Sigmoid colon (tissue), 7 donors: ENCODE data around the gene GJB2. TPM values are rescaled to one million over a fixed set of nuclear protein-coding genes. Genes with fewer than 3 reads are reported as not detected.
A peak's percentile ranks its signal among the peaks of the same experiment; 100 is the strongest.
"Not testable (repeated sequence)": the region's sequence is repeated elsewhere in the genome, so short reads cannot be mapped to it uniquely, and the experiment has no call there.

Experiments
- DNase-seq: peaks from one replicate; pipeline ENCODE4 v3.0.0-alpha.2; 2019
- H3K27ac ChIP-seq, 4 donors: fragments of 200-600 bp; sonication (generic); one replicate each; pipeline ENCODE4 v1.5.1; 2016 to 2019; ENCODE audit warnings: mild to moderate bottlenecking in 1 of 4
- H3K27me3 ChIP-seq, 3 donors: fragments of 200-600 bp; sonication (generic); one replicate each; pipeline ENCODE4 v1.5.1; 2019; ENCODE audit warnings: mild to moderate bottlenecking in 1 of 3
- H3K36me3 ChIP-seq, 4 donors: fragments of 200-600 bp; sonication (generic); one replicate each; pipeline ENCODE4 v1.5.1; 2016 to 2019
- H3K4me1 ChIP-seq, 4 donors: fragments of 200-600 bp; sonication (generic); one replicate each; pipeline ENCODE4 v1.5.1; 2017 to 2019
- H3K4me3 ChIP-seq, 4 donors: fragments of 200-600 bp; sonication (generic); one replicate each; pipeline ENCODE4 v1.5.1; 2017 to 2019; ENCODE audit warnings: mild to moderate bottlenecking in 2 of 4, moderate library complexity in 1 of 4
- H3K9me3 ChIP-seq, 4 donors: fragments of 200-600 bp in 3 of 4; sonication (generic) in 3 of 4; one replicate each; pipeline versions ENCODE4 v1.5.1 to v1.6.1; 2013 to 2019
- EP300 ChIP-seq, 4 donors: sonication (generic); formaldehyde crosslinking; IDR thresholded peaks; one replicate each; pipeline ENCODE4 v1.6.1; 2017; ENCODE audit warnings: antibody characterized with exemption in 4 of 4
- POLR2A ChIP-seq, 2 donors: fragments of 450-650 bp; IDR thresholded peaks; one replicate each; pipeline ENCODE4 v1.6.1; 2016; ENCODE audit warnings: antibody characterized with exemption in 2 of 2, mild to moderate bottlenecking in 2 of 2, moderate library complexity in 2 of 2
- POLR2AphosphoS5 ChIP-seq, 4 donors: sonication (generic); formaldehyde crosslinking; IDR thresholded peaks; one replicate each; pipeline ENCODE4 v1.6.1; 2017; ENCODE audit warnings: antibody characterized with exemption in 4 of 4
- WGBS, 2 donors: extraction: QIAGEN DNeasy Blood & Tissue Kit; methylation state at CpG; one replicate each; pipeline ENCODE4 v1.1.7; 2013; 5-methylcytosine and 5-hydroxymethylcytosine counted together
- intact Hi-C: fragments of 100-400 bp; cut with DNase I; formaldehyde crosslinking; loops from one replicate; pipeline ENCODE4 v1.15.1; 2023
- polyA plus RNA-seq, 3 donors: library from polyadenylated mRNA; stranded (reverse); fragments of 200-250 nt; gene quantifications; one replicate each; pipeline ENCODE4 v1.2.3, GENCODE V29; 2013
- total RNA-seq, 4 donors: library from RNA; depleted of rRNA; stranded (reverse); fragments of >200 nt; gene quantifications; one replicate each; pipeline ENCODE4 v1.1.0, GENCODE V29; 2016
- TF ChIP-seq, protein P1 (sequence below), 4 experiments: fragments of 450-650 bp in 3 of 4; fragments of 200-600 bp in 1 of 4; IDR thresholded peaks; one replicate each; pipeline ENCODE4 v1.5.1; 2016 to 2019; ENCODE audit warnings: antibody characterized with exemption in 4 of 4, mild to moderate bottlenecking in 3 of 4, moderate library complexity in 2 of 4
- donor health status: healthy with polysubstance abuse.
- donor health status: Bipolar disorder and iron deficiency.
- donor health status: healthy.

GJB2 gene
- total and polyA plus RNA-seq, 7 donors, result 0.49 to 25.9 (median 7.3) TPM; not detected in 3

DNA sequence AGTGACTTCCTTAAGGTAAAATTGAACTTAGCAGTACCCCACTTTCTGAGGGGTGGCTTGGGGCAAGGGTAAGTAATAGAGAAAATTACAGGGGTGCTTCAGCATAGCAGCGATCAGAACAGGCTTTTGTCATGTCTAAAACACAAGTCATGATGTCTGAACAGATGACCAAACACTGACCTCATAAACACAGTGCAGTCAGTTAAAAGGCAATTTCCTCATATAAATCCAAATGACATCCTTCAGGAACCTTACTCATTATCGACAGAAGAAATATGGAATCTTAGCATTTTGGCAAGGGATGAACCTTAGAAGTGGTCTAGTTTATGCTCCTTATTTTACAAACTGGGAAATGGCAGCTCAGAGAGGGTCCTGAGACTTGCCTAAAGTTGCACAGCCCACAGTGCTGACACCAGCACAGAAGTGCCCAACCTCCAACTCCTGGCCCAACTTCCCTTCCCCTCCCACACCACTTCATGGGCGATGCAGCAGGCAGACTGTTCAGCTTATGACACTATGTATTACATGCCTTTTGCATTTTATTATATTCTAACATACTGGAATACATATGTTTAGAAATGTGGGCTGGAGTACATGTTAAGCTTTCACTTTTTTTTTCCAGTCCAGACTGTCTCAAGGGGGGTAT, 35.5 kb downstream of the GJB2 start:
- H3K27me3 ChIP-seq, result peaks cover 39 to 90% (median 77%) of the 10 kb centered on the region in 3 donors

DNA sequence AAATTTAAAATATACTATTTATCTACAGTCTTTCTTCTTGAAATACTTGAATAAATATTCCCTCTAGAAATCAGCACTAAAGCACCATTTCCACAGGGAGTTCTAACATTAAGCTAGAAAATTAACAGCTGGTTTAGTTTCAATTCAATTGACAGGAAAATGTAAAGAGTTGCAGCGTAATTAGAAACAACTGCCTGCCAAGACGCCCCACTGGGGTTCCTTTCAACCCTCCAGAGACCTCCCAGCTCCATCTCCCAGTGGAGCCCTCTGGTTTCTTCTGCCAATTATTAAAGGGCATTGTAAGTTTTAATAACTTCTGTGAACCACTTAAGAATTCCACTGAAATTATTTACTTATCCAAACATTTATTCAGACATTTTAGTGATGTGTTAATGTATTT, 36.0 kb downstream of the GJB2 start:
- Histone ChIP-seq H3K27ac (no peak overlapping the region), H3K4me1 (peaks cover 0 to 22% (median 16%) of the 10 kb centered on the region in 4 donors), H3K36me3 (no peaks in the 10 kb centered on the region), H3K9me3 (no peaks in the 10 kb centered on the region), H3K27me3 (peaks cover 36 to 90% (median 71%) of the 10 kb centered on the region in 3 donors), H3K4me3 (no peak overlapping the region)
- intact Hi-C loops, result no loop called here
- DNase-seq, result peak; percentile 15
- TF ChIP-seq, protein P1, sequence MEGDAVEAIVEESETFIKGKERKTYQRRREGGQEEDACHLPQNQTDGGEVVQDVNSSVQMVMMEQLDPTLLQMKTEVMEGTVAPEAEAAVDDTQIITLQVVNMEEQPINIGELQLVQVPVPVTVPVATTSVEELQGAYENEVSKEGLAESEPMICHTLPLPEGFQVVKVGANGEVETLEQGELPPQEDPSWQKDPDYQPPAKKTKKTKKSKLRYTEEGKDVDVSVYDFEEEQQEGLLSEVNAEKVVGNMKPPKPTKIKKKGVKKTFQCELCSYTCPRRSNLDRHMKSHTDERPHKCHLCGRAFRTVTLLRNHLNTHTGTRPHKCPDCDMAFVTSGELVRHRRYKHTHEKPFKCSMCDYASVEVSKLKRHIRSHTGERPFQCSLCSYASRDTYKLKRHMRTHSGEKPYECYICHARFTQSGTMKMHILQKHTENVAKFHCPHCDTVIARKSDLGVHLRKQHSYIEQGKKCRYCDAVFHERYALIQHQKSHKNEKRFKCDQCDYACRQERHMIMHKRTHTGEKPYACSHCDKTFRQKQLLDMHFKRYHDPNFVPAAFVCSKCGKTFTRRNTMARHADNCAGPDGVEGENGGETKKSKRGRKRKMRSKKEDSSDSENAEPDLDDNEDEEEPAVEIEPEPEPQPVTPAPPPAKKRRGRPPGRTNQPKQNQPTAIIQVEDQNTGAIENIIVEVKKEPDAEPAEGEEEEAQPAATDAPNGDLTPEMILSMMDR (IDR thresholded peaks at IDR 0.05), result no peak
- TF ChIP-seq POLR2AphosphoS5 (IDR thresholded peaks at IDR 0.05), result no peak
- no peak for TF ChIP-seq POLR2A (IDR thresholded peaks at IDR 0.05)
- no peak for TF ChIP-seq EP300 (IDR thresholded peaks at IDR 0.05)
- WGBS, 2 donors, result 32 to 57% methylated on average over 2 of the region's 2 CpGs

More for the DNA sequence above, 35.5 kb downstream of the GJB2 start:
- Histone ChIP-seq H3K36me3 (no peaks in the 10 kb centered on the region), H3K4me1 (peaks cover 0 to 23% (median 17%) of the 10 kb centered on the region in 4 donors), H3K4me3 (no peak overlapping the region), H3K9me3 (no peaks in the 10 kb centered on the region), H3K27ac (no peak overlapping the region)
- no peak for DNase-seq
- TF ChIP-seq POLR2A (IDR thresholded peaks at IDR 0.05) (no peak), POLR2AphosphoS5 (IDR thresholded peaks at IDR 0.05) (no peak), EP300 (IDR thresholded peaks at IDR 0.05) (no peak)
- TF ChIP-seq, protein P1 (IDR thresholded peaks at IDR 0.05), result no peak
- WGBS, 2 donors, result 29 to 42% methylated on average over 3 of the region's 3 CpGs
- intact Hi-C loops, result no loop called here

DNA sequence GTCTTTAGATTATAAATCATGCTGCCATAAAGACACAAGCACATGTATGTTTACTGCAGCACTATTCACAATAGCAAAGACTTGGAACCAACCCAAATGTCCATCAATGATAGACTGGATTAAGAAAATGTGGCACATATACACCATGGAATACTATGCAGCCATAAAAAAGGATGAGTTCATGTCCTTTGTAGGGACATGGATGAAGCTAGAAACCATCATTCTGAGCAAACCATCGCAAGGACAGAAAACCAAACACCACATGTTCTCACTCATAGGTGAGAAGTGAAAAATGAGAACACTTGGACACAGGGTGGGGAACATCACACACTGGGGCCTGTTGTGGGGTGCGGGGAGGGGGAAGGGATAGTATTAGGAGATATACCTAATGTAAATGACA, 39.4 kb downstream of the GJB2 start:
- 89 to 92% methylated on average over 2 of the region's 2 CpGs for WGBS, 2 donors
- H3K9me3 ChIP-seq, intact Hi-C loops, DNase-seq, H3K36me3 ChIP-seq, H3K4me3 ChIP-seq, H3K27ac ChIP-seq, H3K4me1 ChIP-seq: not testable (repeated sequence)
- peaks cover 9 to 82% (median 37%) of the 10 kb centered on the region in 3 donors for H3K27me3 ChIP-seq

DNA sequence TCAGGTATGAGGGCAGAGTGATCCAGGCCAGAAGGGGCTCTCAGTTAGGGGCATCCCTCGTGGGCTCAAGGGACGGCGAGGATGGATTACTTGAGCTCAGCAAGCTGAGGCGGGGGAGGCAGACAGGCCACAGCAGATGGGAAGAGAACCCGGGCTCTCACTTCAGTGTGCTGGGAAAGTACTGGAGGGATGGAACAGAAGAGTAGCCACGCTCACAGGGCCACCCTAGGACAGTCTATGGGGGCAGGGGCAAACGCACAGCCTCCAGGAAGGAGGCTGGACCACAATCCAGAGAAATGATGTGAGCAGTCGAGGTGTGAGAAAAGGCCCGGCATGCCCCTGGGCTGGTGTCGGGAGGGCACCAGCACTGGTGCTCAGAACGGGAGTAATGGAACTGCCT, 41.1 kb downstream of the GJB2 start:
- DNase-seq, result no peak
- WGBS, 2 donors, result 84 to 87% methylated on average over 11 of the region's 11 CpGs

DNA sequence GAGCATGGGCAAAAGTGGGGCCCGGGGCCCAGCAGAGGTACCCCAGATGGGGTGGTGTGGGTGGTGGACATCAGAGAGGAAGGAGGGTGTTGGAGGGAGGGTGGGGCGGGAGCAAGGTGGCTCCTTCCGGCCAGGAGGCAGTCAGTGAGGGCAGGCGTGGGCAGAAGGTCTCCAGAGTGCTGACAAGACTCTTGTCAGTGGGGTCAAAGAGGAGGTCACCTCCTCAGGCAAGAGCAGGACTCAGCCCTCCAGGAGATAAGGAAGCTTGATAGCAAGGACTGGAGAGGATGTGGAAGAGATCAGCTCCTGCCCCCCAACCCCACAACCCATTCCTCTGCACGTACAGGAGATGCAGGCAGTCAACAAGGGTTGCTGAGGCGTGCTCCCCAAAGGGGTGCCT, 41.7 kb downstream of the GJB2 start:
- intact Hi-C loops, result no loop called here
- TF ChIP-seq, protein P1 (IDR thresholded peaks at IDR 0.05), result no peak
- TF ChIP-seq EP300 (IDR thresholded peaks at IDR 0.05) (no peak), POLR2AphosphoS5 (IDR thresholded peaks at IDR 0.05) (no peak), POLR2A (IDR thresholded peaks at IDR 0.05) (no peak)
- Histone ChIP-seq H3K36me3 (no peaks in the 10 kb centered on the region), H3K9me3 (no peaks in the 10 kb centered on the region), H3K4me3 (no peak overlapping the region), H3K27me3 (peaks cover 3 to 65% (median 14%) of the 10 kb centered on the region in 3 donors), H3K27ac (no peak overlapping the region), H3K4me1 (no peaks in the 10 kb centered on the region)
- 69 to 75% methylated on average over 6 of the region's 6 CpGs for WGBS, 2 donors
- no peak for DNase-seq

More for the DNA sequence above, 41.1 kb downstream of the GJB2 start:
- H3K9me3 ChIP-seq, result no peaks in the 10 kb centered on the region
- H3K27me3 ChIP-seq, result peaks cover 3 to 67% (median 20%) of the 10 kb centered on the region in 3 donors
- H3K27ac ChIP-seq, result no peak overlapping the region
- TF ChIP-seq, protein P1 (IDR thresholded peaks at IDR 0.05), result no peak
- TF ChIP-seq POLR2A (IDR thresholded peaks at IDR 0.05) (no peak), POLR2AphosphoS5 (IDR thresholded peaks at IDR 0.05) (no peak), EP300 (IDR thresholded peaks at IDR 0.05) (no peak)
- no peaks in the 10 kb centered on the region for H3K36me3 ChIP-seq
- no peak overlapping the region for H3K4me3 ChIP-seq
- no peaks in the 10 kb centered on the region for H3K4me1 ChIP-seq
- intact Hi-C loops, result no loop called here
